Measurements from ENCODE around the gene CASP14.

The CASP14 gene

DNA sequence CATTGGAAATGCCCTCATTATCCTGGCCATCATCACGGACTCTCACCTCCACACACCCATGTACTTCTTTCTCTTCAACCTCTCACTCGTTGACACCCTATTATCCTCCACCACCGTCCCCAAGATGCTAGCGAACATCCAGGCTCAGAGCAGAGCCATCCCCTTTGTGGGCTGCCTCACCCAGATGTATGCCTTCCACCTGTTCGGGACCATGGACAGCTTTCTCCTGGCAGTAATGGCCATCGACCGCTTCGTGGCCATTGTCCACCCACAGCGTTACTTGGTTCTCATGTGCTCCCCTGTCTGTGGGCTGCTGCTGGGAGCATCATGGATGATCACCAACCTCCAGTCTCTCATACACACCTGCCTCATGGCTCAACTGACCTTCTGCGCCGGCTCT lies 37.9 kb downstream of the CASP14 start:
- no peak overlapping the region for H3K4me3 ChIP-seq (ENCODE audit: low read length)
- 0 out of 2 replicates have a peak, but pooled peaks cover 2% of the 10 kb centered on the region for H3K4me1 ChIP-seq (ENCODE audit: low read length)
- H3K9me3 ChIP-seq (replicated peaks; ENCODE audit: insufficient read depth, low read length), result no peaks in the 10 kb centered on the region
- no peaks in the 10 kb centered on the region for H3F3A ChIP-seq (ENCODE audit: insufficient read depth, low read length)
- no peaks in the 10 kb centered on the region for H4K20me1 ChIP-seq (ENCODE audit: insufficient read depth, low read length)
- no peaks in the 10 kb centered on the region for H3K36me3 ChIP-seq (replicated peaks; ENCODE audit: insufficient read depth, low read length)
- H3K27ac ChIP-seq (ENCODE audit: low read length), result no peak overlapping the region
- H3K9me2 ChIP-seq (replicated peaks; ENCODE audit: insufficient read depth, low read length), result no peaks in the 10 kb centered on the region
- H3K4me2 ChIP-seq (ENCODE audit: low read depth, low read length), result no peak overlapping the region
- no peak for DNase-seq
- TF ChIP-seq CTCF (IDR thresholded peaks at IDR 0.05; ENCODE audit: low read length) (no peak), EZH2 (optimal IDR thresholded peaks at IDR 0.05; ENCODE audit: low read depth, low read length) (no peak)
- H2AFZ ChIP-seq (ENCODE audit: low read length), result no peak overlapping the region
- peaks cover 72% of the 10 kb centered on the region for H3K27me3 ChIP-seq (replicated peaks; ENCODE audit: insufficient read depth, low read length)
- H3K9ac ChIP-seq (ENCODE audit: low read length), result no peak overlapping the region
- H3K79me2 ChIP-seq (ENCODE audit: low read length), result no peaks in the 10 kb centered on the region

DNA sequence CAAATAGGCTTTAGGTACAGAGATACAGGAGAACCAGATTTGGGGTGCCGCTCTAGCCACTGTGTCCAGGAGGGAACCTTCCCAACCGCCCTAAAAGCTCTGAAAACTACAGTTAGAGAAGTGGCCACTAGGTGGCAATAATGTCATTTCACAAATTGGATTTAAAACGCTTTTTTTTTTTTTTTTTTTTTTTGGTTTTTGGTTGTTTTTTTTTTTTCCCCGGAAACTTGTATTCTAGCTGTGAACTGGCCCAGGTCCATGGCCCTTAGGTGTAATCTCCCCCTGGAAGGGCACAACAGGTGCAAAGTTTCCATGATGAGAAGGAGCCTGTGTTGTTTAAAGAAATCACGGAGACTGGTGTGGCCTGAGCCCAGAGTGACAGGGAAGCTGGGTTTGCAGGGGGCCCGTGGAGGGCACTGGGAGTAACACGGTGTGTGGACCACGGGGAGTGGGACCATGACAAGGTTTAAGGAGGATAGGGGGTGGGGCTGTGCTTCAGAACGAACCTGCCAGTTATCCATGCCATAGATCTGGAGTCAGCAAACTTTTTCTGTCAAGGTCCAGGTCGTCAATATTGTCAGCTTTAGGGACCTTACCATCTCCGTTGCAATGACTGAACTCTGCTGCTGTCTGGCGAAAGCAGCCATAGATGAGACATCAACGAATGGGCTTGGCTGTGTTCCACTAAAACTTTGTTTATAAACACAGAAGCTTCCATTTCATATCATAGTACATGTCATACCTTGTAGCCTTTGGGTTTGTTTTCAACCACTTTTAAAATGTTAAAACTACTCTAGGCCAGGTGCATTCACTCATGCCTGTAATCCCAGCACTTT lies 42.9 kb downstream of the CASP14 start:
- H2AFZ ChIP-seq (ENCODE audit: low read length), result peak overlapping the region; percentile 61
- DNase-seq, result peak; percentile 78

DNA sequence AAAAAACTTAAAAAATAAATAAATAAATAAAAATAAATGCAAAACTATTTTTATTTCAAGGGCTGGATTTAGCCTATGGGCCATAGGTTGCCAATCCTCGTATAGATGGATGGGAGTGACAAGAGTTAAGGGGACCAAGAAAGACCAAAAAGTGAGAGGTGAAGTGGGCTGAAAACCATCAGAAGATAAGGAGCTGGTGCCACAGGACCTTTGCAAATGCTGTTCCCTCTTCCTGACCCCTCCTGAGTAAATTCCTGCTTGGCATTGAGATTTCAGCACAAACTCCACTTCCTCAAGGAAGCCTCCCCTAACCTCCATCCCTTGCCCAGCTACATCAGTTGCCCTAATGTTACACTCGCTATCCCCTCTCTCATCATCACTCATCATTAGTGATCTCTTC lies 43.7 kb downstream of the CASP14 start:
- no peaks in the 10 kb centered on the region for H3F3A ChIP-seq (ENCODE audit: insufficient read depth, low read length)
- H3K9me3 ChIP-seq (replicated peaks; ENCODE audit: insufficient read depth, low read length), result no peaks in the 10 kb centered on the region
- peaks cover 68% of the 10 kb centered on the region for H3K27me3 ChIP-seq (replicated peaks; ENCODE audit: insufficient read depth, low read length)
- no peak overlapping the region for H3K9ac ChIP-seq (ENCODE audit: low read length)
- 0 out of 2 replicates have a peak, but pooled peaks cover 4% of the 10 kb centered on the region for H3K4me1 ChIP-seq (ENCODE audit: low read length)
- H3K79me2 ChIP-seq (ENCODE audit: low read length), result no peaks in the 10 kb centered on the region
- no peak overlapping the region for H3K4me3 ChIP-seq (ENCODE audit: low read length)
- DNase-seq, result no peak
- no peak overlapping the region for H2AFZ ChIP-seq (ENCODE audit: low read length)
- no peak overlapping the region for H3K4me2 ChIP-seq (ENCODE audit: low read depth, low read length)
- H3K27ac ChIP-seq (ENCODE audit: low read length), result no peak overlapping the region
- H3K9me2 ChIP-seq (replicated peaks; ENCODE audit: insufficient read depth, low read length), result no peaks in the 10 kb centered on the region
- no peaks in the 10 kb centered on the region for H4K20me1 ChIP-seq (ENCODE audit: insufficient read depth, low read length)
- H3K36me3 ChIP-seq (replicated peaks; ENCODE audit: insufficient read depth, low read length), result no peaks in the 10 kb centered on the region
- TF ChIP-seq CTCF (IDR thresholded peaks at IDR 0.05; ENCODE audit: low read length) (no peak), EZH2 (optimal IDR thresholded peaks at IDR 0.05; ENCODE audit: low read depth, low read length) (no peak), EZH2phosphoT487 (IDR thresholded peaks at IDR 0.05; ENCODE audit: low read length) (no peak)

More for the DNA sequence above, 42.9 kb downstream of the CASP14 start:
- no peak overlapping the region for H3K9ac ChIP-seq (ENCODE audit: low read length)
- peaks cover 69% of the 10 kb centered on the region for H3K27me3 ChIP-seq (replicated peaks; ENCODE audit: insufficient read depth, low read length)
- no peak overlapping the region for H3K27ac ChIP-seq (ENCODE audit: low read length)
- peak overlapping the region; percentile 39; the same call in 1 of the 2 replicates for H3K4me2 ChIP-seq (ENCODE audit: low read depth, low read length)
- no peaks in the 10 kb centered on the region for H3F3A ChIP-seq (ENCODE audit: insufficient read depth, low read length)
- no peaks in the 10 kb centered on the region for H3K79me2 ChIP-seq (ENCODE audit: low read length)
- H3K9me2 ChIP-seq (replicated peaks; ENCODE audit: insufficient read depth, low read length), result no peaks in the 10 kb centered on the region
- TF ChIP-seq EZH2phosphoT487 (IDR thresholded peaks at IDR 0.05; ENCODE audit: low read length) (no peak), EZH2 (optimal IDR thresholded peaks at IDR 0.05; ENCODE audit: low read depth, low read length) (no peak), CTCF (IDR thresholded peaks at IDR 0.05; ENCODE audit: low read length) (peak; percentile 41)
- H3K36me3 ChIP-seq (replicated peaks; ENCODE audit: insufficient read depth, low read length), result no peaks in the 10 kb centered on the region
- 0 out of 2 replicates have a peak, but pooled peaks cover 4% of the 10 kb centered on the region for H3K4me1 ChIP-seq (ENCODE audit: low read length)
- H3K9me3 ChIP-seq (replicated peaks; ENCODE audit: insufficient read depth, low read length), result no peaks in the 10 kb centered on the region
- no peak overlapping the region for H3K4me3 ChIP-seq (ENCODE audit: low read length)
- no peaks in the 10 kb centered on the region for H4K20me1 ChIP-seq (ENCODE audit: insufficient read depth, low read length)

Measured in MM.1S (cell line).